Small intestine (tissue), 7 donors: ENCODE measurements around the gene SH3BP2. TPM values are rescaled to one million over a fixed set of nuclear protein-coding genes. Genes with fewer than 3 reads are reported as not detected.

ENCODE experiments used
- DNase-seq, 2 donors: peaks; one replicate each; pipeline versions ENCODE4 v3.0.0 to v3.0.0-alpha.2; 2013
- FAIRE-seq: peaks from 2 replicates; lab custom pipeline; 2012; peaks lifted over from hg19 to GRCh38; lab: Jason Lieb, UNC
- H3K27ac ChIP-seq, 3 donors: one replicate each; pipeline ENCODE4 v1.5.1; 2013; ENCODE audit warnings: low read length in 2 of 3, mild to moderate bottlenecking in 2 of 3, control low read depth in 1 of 3, inconsistent platforms in 1 of 3, low read depth in 1 of 3, moderate library complexity in 1 of 3
- H3K27me3 ChIP-seq, 3 donors: one replicate each; pipeline ENCODE4 v1.6.1; 2013; ENCODE audit warnings: low read length in 3 of 3, inconsistent platforms in 1 of 3; ENCODE audit not compliant: control insufficient read depth in 3 of 3, insufficient read depth in 3 of 3
- H3K36me3 ChIP-seq, 3 donors: one replicate each; pipeline ENCODE4 v1.6.1; 2013; ENCODE audit warnings: low read length in 3 of 3, inconsistent platforms in 1 of 3, low read depth in 1 of 3, mild to moderate bottlenecking in 1 of 3, moderate library complexity in 1 of 3; ENCODE audit not compliant: control insufficient read depth in 3 of 3, insufficient read depth in 2 of 3
- H3K4me1 ChIP-seq, 3 donors: one replicate each; pipeline ENCODE4 v1.6.1; 2013; ENCODE audit warnings: low read length in 2 of 3, inconsistent platforms in 1 of 3, low read depth in 1 of 3, mild to moderate bottlenecking in 1 of 3, moderate library complexity in 1 of 3; ENCODE audit not compliant: control insufficient read depth in 3 of 3, insufficient read depth in 2 of 3
- H3K4me3 ChIP-seq, 3 donors: one replicate each; pipeline ENCODE4 v1.5.1; 2013; ENCODE audit warnings: low read length in 3 of 3, control low read depth in 1 of 3, inconsistent platforms in 1 of 3, low read depth in 1 of 3, mild to moderate bottlenecking in 1 of 3, moderate library complexity in 1 of 3
- H3K9me3 ChIP-seq, 2 donors: one replicate each; pipeline ENCODE4 v1.6.1; 2013; ENCODE audit warnings: low read depth in 1 of 2, low read length in 1 of 2; ENCODE audit not compliant: control insufficient read depth in 2 of 2, insufficient read depth in 1 of 2
- WGBS, 3 donors: extraction: QIAGEN DNeasy Blood & Tissue Kit; methylation state at CpG; one replicate each; pipeline ENCODE4 v1.1.7; 2013; 5-methylcytosine and 5-hydroxymethylcytosine counted together
- polyA plus RNA-seq, 4 donors: library from polyadenylated mRNA; stranded (reverse) in 3 of 4; unstranded in 1 of 4; fragments of 200-250 nt in 3 of 4; fragments of 120-200 nt in 1 of 4; gene quantifications; one replicate each; pipeline versions ENCODE4 v1.2.1 to v1.2.3, GENCODE V29; 2013
- donor health status: healthy with polysubstance abuse.
- donor health status: control.
- donor health status: control.
- donor health status: Bipolar disorder and iron deficiency.
- donor health status: healthy.

The SH3BP2 gene
- polyA plus RNA-seq, 4 donors, result 8.9 to 38.0 (median 23.6) TPM

DNA sequence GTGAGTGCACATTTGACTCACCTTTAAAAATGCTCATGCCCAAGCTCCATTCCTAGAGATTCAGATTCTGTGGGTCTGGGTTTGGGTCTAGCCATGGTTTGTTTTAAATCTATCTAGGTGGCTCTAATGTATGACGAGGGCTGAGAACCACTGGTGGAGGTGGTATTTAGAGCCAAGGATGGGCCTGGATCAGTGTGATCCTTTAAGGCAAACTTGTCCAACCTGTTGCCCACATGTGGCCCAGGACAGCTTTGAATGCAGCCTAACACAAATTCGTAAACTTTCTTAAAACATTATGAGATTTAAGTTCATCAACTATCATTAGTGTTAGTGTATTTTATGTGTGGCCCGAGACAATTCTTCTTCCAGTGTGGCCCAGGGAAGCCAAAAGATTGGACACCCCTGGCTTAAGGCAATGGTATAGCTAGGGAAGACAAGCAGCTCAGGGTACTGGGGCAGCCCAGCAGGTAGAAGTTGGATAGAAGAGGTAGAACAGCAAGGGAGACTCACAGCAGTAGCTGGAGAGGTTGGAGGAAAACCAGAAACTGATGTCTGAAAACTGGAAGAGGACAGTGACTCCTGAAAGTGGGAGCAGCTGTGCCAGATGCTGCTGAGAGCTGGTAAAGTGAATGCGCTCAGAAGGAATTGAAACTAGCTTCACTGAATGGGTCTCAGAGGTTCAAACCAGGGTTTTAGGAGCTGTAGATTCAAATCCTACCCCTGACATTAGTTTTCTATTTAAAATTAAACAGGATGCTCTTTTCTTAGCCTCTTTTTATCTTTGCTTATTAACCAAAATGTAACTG lies 68.9 kb downstream of the SH3BP2 start:
- WGBS, 3 donors, result 68 to 78% (median 68%) methylated on average over 4 of the region's 4 CpGs
- FAIRE-seq, result no peak

DNA sequence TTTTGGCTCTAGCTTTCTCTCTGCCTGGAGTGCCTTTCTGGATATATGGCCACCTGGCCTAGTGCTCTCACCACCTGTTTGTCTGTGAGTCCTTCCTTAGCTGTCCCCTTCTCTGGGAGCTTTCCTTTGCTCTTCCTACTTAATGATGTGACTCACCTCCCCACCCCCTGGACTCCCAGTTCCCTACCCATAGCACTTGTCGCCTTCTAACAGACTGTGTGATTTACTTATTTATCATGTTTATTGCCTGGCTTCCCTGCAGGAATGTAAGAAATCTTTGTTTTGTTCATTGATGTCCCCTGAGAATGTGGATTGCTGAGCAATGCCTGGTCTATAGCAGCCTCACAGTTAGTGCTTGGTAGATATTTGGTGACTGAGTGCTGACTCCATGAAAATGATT lies 69.6 kb downstream of the SH3BP2 start:
- no peak overlapping the region for H3K4me3 ChIP-seq
- H3K36me3 ChIP-seq, result peaks cover 0 to 3% (median 0%) of the 10 kb centered on the region in 3 donors
- H3K9me3 ChIP-seq, result no peaks in the 10 kb centered on the region
- FAIRE-seq (no peak), DNase-seq (peak; percentile 50 to 73)
- no peaks in the 10 kb centered on the region for H3K27me3 ChIP-seq
- H3K4me1 ChIP-seq, result peaks cover 27 to 43% (median 33%) of the 10 kb centered on the region in 3 donors
- H3K27ac ChIP-seq, result peak overlapping the region in 2 of 3 donors; percentile 21 to 62
- 22 to 33% (median 29%) methylated on average over 1 of the region's 1 CpG for WGBS, 3 donors

More for the DNA sequence above, 68.9 kb downstream of the SH3BP2 start:
- Histone ChIP-seq H3K36me3 (peaks cover 0 to 8% (median 0%) of the 10 kb centered on the region in 3 donors), H3K4me3 (no peak overlapping the region), H3K4me1 (peaks cover 27 to 38% (median 28%) of the 10 kb centered on the region in 3 donors), H3K9me3 (no peaks in the 10 kb centered on the region), H3K27me3 (no peaks in the 10 kb centered on the region), H3K27ac (peak overlapping the region in 1 of 3 donors; percentile 4)
- DNase-seq, result no peak

DNA sequence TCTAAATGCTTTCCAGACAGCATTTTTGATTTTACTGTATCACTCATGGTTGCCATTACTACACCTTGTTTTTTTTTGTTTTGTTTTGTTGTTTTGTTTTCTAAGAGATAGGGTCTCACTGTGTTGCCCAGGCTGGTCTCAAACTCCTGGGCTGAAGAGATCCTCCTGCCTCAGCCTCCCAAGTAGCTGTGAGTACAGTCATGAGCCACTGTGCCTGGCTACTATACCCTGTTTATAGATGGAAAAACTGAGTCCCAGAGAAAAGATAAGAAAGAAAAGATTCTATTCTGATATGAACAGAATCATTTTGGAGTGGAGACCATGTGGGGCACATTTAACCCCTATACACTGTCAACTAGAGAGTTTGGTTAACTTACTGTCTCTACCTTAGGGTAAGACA lies 70.8 kb downstream of the SH3BP2 start:
- no peak overlapping the region for H3K4me3 ChIP-seq
- H3K36me3 ChIP-seq, result peaks cover 0 to 3% (median 0%) of the 10 kb centered on the region in 3 donors
- no peaks in the 10 kb centered on the region for H3K27me3 ChIP-seq
- no peaks in the 10 kb centered on the region for H3K9me3 ChIP-seq
- no peak for FAIRE-seq
- peaks cover 20 to 50% (median 34%) of the 10 kb centered on the region in 3 donors for H3K4me1 ChIP-seq
- H3K27ac ChIP-seq, result no peak overlapping the region
- DNase-seq, result no peak

DNA sequence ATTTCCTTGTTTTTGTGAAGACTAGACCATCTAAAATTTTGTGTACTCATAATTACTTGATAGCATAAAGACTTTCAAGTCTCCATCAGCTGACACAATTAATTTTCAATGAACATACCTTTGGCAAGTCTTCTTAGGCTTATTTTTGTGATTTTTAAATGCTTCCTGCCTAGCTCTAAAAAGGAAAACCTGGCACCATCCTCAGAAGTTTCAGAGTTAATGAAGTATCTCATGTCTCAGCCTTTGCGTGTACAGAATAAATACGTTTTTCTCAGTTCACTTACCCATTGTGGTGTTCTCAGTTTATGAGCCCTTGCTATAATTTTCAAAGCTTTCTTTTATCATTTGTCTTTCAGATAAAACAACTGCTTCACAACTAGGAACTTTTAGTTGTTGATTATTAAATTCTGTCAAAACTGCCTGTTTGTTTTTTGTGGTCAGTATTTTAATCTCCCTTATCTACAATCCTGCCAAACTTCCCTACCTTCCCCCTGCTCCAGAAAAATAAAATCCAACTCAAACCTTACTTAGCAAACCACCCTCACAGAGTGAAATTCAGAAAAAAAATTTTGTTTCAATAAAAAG lies 72.4 kb downstream of the SH3BP2 start:
- Histone ChIP-seq H3K27me3 (no peaks in the 10 kb centered on the region), H3K4me3 (no peak overlapping the region), H3K36me3 (peaks cover 0 to 5% (median 0%) of the 10 kb centered on the region in 3 donors), H3K27ac (no peak overlapping the region), H3K9me3 (no peaks in the 10 kb centered on the region), H3K4me1 (peaks cover 25 to 61% (median 34%) of the 10 kb centered on the region in 3 donors)
- 50 to 53% (median 52%) methylated on average over 2 of the region's 2 CpGs for WGBS, 3 donors
- FAIRE-seq, result no peak
- no peak for DNase-seq

DNA sequence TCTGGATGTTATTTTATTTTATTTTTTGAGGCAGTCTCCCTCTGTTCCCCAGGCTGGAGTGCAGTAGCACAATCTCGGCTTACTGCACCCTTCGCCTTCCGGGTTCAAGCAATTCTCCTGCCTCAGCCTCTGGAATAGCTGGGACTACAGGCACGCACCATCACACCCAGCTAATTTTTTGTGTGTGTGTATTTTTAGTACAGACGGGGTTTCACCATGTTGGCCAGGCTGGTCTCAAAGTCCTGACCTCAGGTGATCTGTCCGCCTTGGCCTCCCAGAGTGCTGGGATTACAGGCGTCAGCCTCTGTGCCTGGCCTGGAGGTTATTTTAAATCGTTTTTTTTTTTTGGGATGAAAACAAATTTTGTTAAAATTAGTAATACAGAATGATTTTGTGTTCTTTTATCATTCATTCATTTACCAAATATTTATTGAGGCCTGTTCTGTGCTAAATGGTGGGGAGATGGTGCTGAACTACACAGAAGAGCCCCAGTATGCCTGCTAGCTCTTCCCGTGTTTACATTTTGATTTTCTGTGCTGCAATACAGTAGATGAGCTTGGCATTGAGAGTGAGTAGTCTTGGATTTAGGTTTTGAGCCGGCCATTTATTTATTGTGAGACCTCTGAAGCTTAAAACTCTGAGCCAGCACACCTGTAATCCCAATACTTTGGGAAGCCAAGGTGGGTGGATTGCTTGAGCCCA lies 73.4 kb downstream of the SH3BP2 start:
- 79 to 84% (median 83%) methylated on average over 10 of the region's 10 CpGs for WGBS, 3 donors
- H3K27me3 ChIP-seq, result no peaks in the 10 kb centered on the region
- H3K27ac ChIP-seq, result peak overlapping the region in 1 of 3 donors; percentile 17
- FAIRE-seq (no peak), DNase-seq (no peak)
- peaks cover 0 to 5% (median 0%) of the 10 kb centered on the region in 3 donors for H3K36me3 ChIP-seq
- H3K4me3 ChIP-seq, result no peak overlapping the region
- H3K9me3 ChIP-seq, result no peaks in the 10 kb centered on the region
- H3K4me1 ChIP-seq, result peaks cover 19 to 54% (median 28%) of the 10 kb centered on the region in 3 donors

DNA sequence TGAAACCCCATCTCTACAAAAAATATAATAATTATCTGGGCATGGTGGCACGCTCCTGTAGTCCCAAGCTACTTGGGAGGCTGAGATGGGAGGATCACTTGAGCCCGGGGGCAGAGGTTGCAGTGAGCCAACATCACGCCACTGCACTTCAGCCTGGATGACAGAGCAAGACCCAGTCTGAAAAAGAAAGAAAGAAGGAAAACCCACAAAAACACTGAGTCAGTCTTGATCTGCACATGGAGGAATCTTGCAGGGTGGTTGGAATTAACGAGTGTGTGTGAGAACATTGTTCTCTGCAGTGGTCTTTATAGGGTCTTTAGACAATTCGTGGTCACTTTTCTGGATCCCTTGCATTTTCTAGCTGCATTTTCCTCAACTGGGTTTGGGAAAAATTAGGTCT lies 74.0 kb downstream of the SH3BP2 start:
- H3K27ac ChIP-seq, result peak overlapping the region in 1 of 3 donors; percentile 17
- 82 to 86% (median 83%) methylated on average over 5 of the region's 5 CpGs for WGBS, 3 donors
- no peak for FAIRE-seq

DNA sequence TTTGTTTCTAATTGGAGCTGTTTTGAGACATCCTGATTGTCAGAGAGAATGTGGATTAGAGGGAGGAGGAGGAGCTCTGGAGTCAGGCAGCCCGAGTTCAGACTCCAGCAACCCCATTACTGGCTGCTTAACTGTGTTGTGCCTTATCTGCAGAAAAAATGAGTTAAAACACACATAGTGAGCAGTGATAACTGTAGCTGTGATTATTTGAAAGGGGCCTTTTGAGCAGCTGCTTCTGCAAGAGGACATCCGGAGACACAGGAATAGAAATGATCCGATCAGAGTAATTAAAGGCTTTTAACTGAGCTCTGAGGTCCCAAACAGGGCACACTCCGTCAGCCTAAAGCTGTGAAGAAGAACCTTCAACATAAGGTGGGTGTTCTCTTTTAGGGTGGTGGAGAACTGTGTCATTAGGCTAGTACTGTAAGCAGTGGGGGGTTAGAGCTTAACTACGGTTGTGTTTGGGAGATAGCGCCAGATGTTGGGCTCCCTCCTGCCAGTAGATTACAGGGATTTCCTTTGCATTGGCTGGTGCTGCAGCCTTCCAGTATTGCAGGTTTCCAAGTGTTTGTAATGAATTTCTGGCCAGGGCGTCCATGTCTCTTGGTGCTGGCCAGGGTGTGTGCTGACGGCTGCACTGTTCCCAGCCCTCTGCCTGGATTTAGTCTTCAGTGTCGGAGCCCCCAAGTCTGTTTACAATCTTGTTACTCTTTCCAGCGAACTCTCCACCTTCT lies 75.0 kb downstream of the SH3BP2 start:
- Histone ChIP-seq H3K4me1 (peaks cover 12 to 39% (median 21%) of the 10 kb centered on the region in 3 donors), H3K27ac (peak overlapping the region; percentile 16 to 42 (median 24)), H3K36me3 (peaks cover 0 to 5% (median 0%) of the 10 kb centered on the region in 3 donors), H3K9me3 (no peaks in the 10 kb centered on the region), H3K4me3 (no peak overlapping the region), H3K27me3 (no peaks in the 10 kb centered on the region)
- peak; percentile 37 to 43 for DNase-seq
- WGBS, 3 donors, result 25 to 32% (median 32%) methylated on average over 10 of the region's 10 CpGs
- FAIRE-seq, result no peak

More for the DNA sequence above, 74.0 kb downstream of the SH3BP2 start:
- DNase-seq, result no peak
- no peaks in the 10 kb centered on the region for H3K9me3 ChIP-seq
- H3K27me3 ChIP-seq, result no peaks in the 10 kb centered on the region
- peaks cover 16 to 49% (median 28%) of the 10 kb centered on the region in 3 donors for H3K4me1 ChIP-seq
- H3K4me3 ChIP-seq, result no peak overlapping the region
- H3K36me3 ChIP-seq, result peaks cover 0 to 5% (median 0%) of the 10 kb centered on the region in 3 donors
